ENCODE results near the gene WFS1. TPM values are rescaled to one million over a fixed set of nuclear protein-coding genes. Genes with fewer than 3 reads are reported as not detected.

WFS1 gene
- total and polyA plus RNA-seq, 2 of the 8 experiments (the other 6 are each of a cell fraction or from before 2014, with no cell fraction given) = 29.1 to 43.1 TPM

- no peak for TF ChIP-seq JUN (IDR thresholded peaks at IDR 0.05; ENCODE audit: low read depth, low read length)
Observed at GRCh38 chr4:6337331-6337935, 67.8 kb downstream of the WFS1 start (continued).
